GM19351 (cell line): ENCODE measurements around the gene CDH13.

Experiments
- ATAC-seq: cut with Tn5 transposase; IDR thresholded peaks from one replicate; pipeline ENCODE4 v1.9.1; 2021; ENCODE audit warnings: mild to moderate bottlenecking, moderate library complexity; ENCODE audit not compliant: unreplicated experiment

The CDH13 gene

GRCh38 chr16:83095941-83096692 lies 469.3 kb downstream of the CDH13 start:
- no peak for ATAC-seq

DNA sequence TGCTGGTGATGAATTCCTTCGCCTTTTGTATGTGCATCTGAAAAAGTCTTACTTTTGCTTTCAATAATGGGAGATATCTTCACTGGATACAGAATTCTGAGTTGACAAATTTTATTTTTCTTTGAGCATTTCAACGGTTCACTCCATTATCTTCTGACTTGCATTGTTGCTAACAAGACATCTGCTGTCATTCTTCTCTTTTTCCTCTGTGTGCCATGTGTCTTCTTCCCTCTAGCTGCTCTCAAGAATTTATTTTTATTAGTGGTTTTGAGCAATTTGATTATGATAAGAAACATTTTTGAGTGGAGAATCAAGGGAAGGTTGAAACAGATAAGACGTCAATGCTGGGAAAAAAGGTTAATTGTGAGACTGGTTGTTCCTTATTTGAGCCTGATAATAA lies 471.8 kb downstream of the CDH13 start:
- ATAC-seq = no peak

DNA sequence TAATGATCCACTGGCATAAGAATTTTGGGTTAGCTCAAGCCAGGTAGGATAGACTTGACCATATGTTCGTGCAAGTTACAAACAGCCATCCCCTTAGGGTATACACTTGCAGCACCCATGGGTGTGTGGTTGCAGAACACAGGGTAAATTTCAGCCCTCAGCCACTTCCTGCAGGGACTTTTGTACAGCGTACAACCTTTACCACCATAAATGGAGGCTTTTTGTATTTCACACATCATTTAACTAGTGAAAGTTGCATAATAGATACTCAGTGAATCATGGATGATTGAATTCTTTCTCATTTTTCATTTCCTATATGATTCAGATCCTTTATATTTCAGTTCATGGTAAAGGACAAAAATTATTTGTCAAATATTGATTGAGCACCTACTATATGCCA lies 473.9 kb downstream of the CDH13 start:
- no peak for ATAC-seq

- no peak for ATAC-seq
Measured at GRCh38 chr16:83102336-83102735, 475.6 kb downstream of the CDH13 start.

DNA sequence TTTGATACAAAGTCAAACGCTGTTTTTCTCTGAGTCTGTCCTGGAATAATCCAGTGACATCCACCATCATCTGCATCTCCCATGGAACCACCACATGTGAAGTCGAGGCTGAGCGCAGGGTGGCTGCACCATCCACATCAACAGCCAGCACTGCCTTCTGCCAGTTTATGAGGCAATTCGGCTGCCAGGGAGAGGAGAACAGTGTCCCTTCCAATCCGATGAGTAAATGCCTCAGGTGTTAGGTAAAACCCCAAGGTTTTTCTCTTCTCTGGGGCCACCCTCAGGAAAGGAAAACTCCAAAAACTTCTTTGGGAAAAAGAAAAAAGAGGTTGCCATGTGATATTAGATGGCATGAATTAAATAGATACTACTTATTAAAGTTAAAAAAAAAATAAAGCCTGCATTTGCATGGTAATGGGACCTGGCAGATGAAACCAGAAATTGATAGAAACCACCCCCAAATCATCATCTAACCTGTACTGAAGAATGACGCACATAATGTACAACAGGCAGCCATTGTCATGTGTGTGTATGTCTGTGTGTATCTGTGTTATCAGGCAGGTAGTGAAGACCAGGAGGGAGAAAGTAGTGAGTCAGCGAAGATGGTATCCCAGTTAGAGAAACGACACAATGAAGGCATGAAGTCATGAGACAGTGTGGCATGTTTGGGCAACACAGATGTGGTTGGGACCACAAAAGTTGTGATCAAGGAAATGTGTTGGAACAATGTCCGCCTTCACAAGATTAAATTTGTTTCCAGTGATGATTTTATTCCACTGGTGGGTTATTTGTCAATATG lies 478.7 kb downstream of the CDH13 start:
- ATAC-seq = no peak

- ATAC-seq = no peak
Measured at GRCh38 chr16:83109490-83110125, 482.8 kb downstream of the CDH13 start.

DNA sequence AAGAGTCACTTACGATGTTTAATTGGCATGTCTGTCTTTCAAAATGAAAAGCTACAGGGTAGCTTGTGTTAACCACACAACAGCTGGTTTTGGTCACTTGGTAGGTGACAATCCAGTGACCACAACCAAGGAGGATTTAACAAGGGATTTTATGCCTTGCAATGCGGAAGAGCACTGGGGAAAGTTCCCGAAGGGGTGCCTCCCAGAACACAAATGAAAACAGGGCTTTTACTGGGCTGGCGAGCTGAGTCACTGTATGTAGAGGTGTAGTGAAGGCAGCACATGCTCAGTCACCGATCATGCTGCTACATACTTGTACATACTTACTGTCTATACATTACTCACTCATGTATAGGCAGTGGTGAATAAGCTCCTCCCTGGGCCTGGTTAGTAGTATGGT lies 483.5 kb downstream of the CDH13 start:
- no peak for ATAC-seq

- ATAC-seq = no peak
Measured at GRCh38 chr16:83113317-83113716, 486.5 kb downstream of the CDH13 start.

DNA sequence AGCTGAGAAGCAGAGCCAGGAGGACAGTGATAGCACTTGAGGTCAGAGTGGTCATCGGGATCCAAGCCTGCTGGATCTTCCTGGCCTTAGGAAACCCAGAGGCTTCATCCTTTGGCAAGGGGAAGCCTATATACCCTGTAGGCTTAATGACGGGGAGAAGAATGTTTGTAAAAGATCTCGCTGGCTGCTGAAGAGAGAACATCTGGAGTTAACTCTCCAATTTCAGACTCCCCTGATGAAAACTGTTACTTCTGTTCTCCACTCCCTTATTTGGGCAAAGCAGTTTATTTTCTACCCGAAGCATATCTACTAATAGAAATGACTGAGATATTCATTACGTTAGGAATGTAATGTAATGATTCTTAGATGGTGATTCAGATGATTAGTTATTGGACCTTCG lies 487.0 kb downstream of the CDH13 start:
- no peak for ATAC-seq

GRCh38 chr16:83115491-83116232 lies 488.9 kb downstream of the CDH13 start:
- ATAC-seq = no peak

DNA sequence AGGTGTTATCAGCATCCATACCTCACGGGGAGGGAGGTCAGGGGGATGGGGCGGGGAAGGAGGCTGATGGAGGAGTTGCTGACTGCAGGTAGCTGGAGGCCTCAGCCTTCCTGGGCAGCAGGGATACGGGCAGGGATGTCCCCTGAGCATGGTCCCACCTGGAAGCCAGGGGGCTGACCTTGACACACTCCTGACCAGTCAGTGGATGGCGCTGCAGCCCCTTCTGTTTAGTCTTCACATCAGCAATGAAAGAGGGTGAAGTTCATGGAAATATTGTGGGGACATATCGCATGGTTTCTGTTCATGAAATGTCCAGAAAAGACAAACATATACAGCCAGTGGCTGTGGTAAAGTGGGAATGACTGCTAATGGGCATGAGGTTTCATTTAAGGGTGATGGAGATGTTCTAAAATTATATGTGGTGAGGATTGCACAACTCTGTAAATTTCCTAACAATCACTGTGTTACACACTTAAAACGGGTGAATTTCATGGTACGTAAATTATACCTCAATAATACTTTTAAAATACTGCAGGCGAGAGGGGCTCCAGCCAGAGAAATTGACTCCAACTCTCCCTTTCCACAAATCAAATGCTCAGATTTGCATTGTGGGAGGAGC lies 489.6 kb downstream of the CDH13 start:
- no peak for ATAC-seq

- ATAC-seq = no peak
Measured at GRCh38 chr16:83117810-83118209, 491.0 kb downstream of the CDH13 start.

GRCh38 chr16:83118365-83118764 lies 491.6 kb downstream of the CDH13 start:
- ATAC-seq = peak; percentile 59

DNA sequence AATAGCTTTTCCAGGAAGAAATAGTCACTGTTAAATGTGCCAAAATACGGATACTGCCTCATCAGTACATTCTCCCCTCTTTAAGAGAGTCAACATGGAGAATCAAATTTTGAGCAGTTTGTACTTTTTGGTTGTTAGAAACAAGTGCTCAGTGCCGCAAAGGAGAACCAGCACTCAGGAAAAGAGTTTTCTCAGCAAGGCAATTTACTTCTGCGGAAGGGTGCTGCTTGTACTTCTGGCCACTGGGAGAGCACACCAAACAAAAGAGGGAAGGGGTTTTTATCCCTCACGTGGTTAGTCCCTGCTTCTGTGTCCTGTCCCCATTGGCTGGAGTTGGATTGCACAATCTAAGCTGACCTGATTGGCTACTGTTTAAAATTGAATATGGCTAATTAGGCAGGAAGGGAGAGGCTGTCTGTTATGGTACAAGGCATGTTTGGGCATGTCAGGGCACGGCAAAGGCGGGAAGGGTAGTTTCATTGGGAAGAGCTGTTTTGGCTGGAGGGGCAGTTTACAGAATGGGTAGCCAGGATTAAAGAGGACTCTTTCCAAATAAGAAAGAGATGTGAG lies 499.3 kb downstream of the CDH13 start:
- ATAC-seq = no peak

DNA sequence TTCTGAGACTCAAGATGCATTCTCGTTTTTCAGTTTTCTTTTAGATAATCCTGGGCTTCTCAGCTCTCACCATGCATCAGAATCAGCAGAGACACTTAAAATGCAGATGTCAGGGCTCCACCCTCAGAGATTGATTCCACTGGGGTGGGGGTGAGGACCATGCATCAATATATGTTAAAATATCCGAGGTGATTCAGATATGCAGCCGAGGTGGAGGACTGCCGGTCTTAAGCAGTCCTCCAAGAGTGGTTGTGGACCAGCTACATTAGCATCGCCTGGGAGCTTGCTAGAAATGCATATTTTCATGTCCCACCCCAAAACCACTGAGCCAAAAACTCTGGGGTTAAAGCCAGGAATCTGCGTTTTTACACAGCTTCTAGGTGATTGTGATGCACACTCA lies 501.3 kb downstream of the CDH13 start:
- no peak for ATAC-seq

DNA sequence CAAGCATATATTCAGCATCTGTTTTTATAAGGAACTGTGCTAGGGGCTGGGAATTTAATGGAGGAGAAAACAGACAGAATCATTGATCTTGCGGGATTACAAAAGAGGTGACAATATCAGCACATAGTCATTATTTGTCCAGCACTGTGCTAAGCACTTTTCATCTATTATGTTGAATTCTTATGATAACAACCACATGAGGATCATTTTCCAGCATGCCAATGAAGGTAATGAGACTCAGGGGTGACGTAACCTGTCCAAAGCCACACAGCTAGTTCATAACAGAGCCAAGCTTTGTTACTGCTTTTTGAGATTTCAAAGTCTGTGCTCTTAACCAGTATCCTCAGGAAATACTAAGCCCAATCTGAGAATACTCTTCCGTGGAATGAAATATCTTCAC lies 503.3 kb downstream of the CDH13 start:
- ATAC-seq = no peak

- no peak for ATAC-seq
Measured at GRCh38 chr16:83134638-83135037, 507.9 kb downstream of the CDH13 start.

DNA sequence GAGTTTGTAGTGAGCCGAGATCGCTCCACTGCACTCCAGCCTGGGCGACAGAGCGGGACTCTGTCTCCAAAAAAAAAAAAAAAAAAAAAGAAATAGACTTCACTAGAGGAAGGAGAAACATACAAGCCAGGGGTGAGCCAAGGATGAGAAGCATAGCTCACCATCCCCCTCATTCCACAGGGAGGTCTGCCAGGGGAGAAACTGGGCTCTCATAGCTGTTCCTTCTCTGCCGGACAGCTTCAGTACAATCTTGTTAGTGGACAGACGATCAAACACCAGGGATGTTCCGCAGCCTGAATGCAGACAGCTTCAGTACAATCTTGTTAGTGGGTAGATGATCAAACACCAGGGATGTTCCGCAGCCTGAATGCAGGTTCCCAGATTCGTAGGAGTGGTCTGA lies 509.6 kb downstream of the CDH13 start:
- ATAC-seq = no peak

DNA sequence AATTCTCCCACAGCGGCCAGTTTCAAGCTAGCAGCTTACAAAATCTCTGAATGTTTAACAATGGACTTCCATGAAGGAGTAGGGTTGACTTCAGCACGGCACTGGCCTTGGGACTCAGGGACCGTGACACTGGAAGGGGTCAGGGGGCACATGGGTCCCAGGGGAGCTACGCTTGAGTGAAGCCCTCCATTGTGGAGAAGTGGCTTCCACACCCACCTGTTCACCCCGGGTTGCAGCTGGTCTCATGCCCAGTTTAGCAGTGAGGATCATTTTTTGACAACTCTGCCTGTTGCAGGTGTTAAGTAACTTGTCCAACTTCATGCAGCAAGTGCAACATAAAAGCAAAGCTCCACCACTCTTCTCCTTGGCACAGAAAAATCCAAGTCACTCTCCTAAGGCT lies 510.2 kb downstream of the CDH13 start:
- no peak for ATAC-seq

GRCh38 chr16:83137326-83137781 lies 510.6 kb downstream of the CDH13 start:
- ATAC-seq = no peak
